Pancreas (tissue), 10 donors: Measurements from ENCODE around the gene BACE2. TPM values are rescaled to one million over a fixed set of nuclear protein-coding genes. Genes with fewer than 3 reads are reported as not detected.
A peak's percentile ranks its signal among the peaks of the same experiment; 100 is the strongest.

ENCODE experiments used
- ATAC-seq, 4 donors: fragments of 200-7000 bp; cut with Tn5 transposase; one replicate each; pipeline versions ENCODE4 v1.8.0 to v1.9.1; 2020; ENCODE audit warnings: mild to moderate bottlenecking in 4 of 4, moderate library complexity in 4 of 4
- DNase-seq, 6 donors: peaks; one replicate each; pipeline ENCODE4 v3.0.0-alpha.2; 2020
- FAIRE-seq: peaks from 2 replicates; lab custom pipeline; 2012; peaks lifted over from hg19 to GRCh38; lab: Jason Lieb, UNC
- H3K27ac ChIP-seq, 4 donors: fragments of 200-600 bp; sonication (generic); 1 replicate in 3 of 4; 2 replicates in 1 of 4; pipeline versions ENCODE4 v1.5.0 to v1.8.0; 2020
- H3K27me3 ChIP-seq, 4 donors: fragments of 200-600 bp; one replicate each; pipeline ENCODE4 v1.8.0; 2021
- H3K36me3 ChIP-seq, 3 donors: fragments of 200-600 bp; sonication (generic) in 1 of 3; one replicate each; pipeline versions ENCODE4 v1.5.0 to v1.8.0; 2020 to 2021
- H3K4me1 ChIP-seq, 3 donors: fragments of 200-600 bp; one replicate each; pipeline ENCODE4 v1.8.0; 2021
- H3K4me3 ChIP-seq, 4 donors: fragments of 200-600 bp; sonication (generic) in 2 of 4; one replicate each; pipeline versions ENCODE4 v1.5.0 to v1.8.0; 2020 to 2021
- H3K9me3 ChIP-seq, 4 donors: fragments of 200-600 bp; one replicate each; pipeline ENCODE4 v1.8.0; 2021
- WGBS, 2 donors: extraction: QIAGEN DNeasy Blood & Tissue Kit; methylation state at CpG; one replicate each; pipeline ENCODE4 v1.1.7; 2013; 5-methylcytosine and 5-hydroxymethylcytosine counted together
- intact Hi-C, 3 donors: fragments of 100-400 bp; cut with DNase I; formaldehyde crosslinking; loops; one replicate each; pipeline versions ENCODE4 v1.11.1 to v1.14.2; 2022
- polyA plus RNA-seq, 2 donors: library from polyadenylated mRNA; stranded (reverse); fragments of 200-250 nt; gene quantifications; one replicate each; pipeline ENCODE4 v1.2.3, GENCODE V29; 2013
- total RNA-seq, 6 donors: library from RNA; stranded (reverse); fragmentation: NEBNext Ultra II Directional in 4 of 6; extraction: Animal tissue kit (Norgen Biotek cat#: 25700) in 4 of 6; gene quantifications; one replicate each; pipeline versions ENCODE4 v1.2.1 to v1.2.4, GENCODE V29; 2021 to 2023
- TF ChIP-seq, protein P1 (sequence below), 4 donors: fragments of 200-600 bp; sonication (generic) in 3 of 4; IDR thresholded peaks; one replicate each; pipeline versions ENCODE4 v1.5.0 to v1.8.0; 2021; ENCODE audit warnings: antibody characterized with exemption in 4 of 4
- donor health status: healthy with polysubstance abuse.
- donor health status: DM: no; HTN: no; CAD: no; lungs with moderate emphysema.
- donor health status: DM: no; HTN: no; CAD: no.
- donor health status: control.
- donor health status: control.
- donor health status: Bipolar disorder and iron deficiency.
- donor health status: DM: yes; HTN: yes; CAD: no.
- donor health status: DM: no; HTN: no; CAD: no.
- donor health status: DM: no; HTN: no; CAD: no.
- donor health status: DM: yes; HTN: yes; CAD: no.

Gene BACE2
- total and polyA plus RNA-seq, 8 donors = 14.4 to 85.6 (median 42.9) TPM

DNA sequence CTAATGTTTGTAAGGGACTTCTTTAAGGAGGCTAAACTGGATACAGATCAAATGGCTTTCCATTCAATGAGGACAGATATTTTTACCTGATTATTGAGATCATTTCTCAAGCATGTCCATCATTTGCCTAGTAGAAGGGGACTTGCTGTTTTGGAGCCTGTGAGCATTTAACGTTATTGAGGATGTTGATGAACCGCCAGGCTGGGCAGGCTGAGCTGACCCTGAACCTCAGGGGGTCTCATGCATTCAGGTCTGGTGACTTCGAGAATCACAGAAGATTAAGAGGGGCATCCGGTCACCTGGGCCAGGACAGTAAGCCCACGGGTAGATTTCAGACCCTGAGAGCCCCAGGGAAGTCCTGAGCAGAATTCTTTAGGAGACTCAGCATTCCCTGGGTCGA is 63.1 kb downstream of the BACE2 start:
- H3K27me3 ChIP-seq = no peaks in the 10 kb centered on the region
- no peak for ATAC-seq
- TF ChIP-seq, protein P1, sequence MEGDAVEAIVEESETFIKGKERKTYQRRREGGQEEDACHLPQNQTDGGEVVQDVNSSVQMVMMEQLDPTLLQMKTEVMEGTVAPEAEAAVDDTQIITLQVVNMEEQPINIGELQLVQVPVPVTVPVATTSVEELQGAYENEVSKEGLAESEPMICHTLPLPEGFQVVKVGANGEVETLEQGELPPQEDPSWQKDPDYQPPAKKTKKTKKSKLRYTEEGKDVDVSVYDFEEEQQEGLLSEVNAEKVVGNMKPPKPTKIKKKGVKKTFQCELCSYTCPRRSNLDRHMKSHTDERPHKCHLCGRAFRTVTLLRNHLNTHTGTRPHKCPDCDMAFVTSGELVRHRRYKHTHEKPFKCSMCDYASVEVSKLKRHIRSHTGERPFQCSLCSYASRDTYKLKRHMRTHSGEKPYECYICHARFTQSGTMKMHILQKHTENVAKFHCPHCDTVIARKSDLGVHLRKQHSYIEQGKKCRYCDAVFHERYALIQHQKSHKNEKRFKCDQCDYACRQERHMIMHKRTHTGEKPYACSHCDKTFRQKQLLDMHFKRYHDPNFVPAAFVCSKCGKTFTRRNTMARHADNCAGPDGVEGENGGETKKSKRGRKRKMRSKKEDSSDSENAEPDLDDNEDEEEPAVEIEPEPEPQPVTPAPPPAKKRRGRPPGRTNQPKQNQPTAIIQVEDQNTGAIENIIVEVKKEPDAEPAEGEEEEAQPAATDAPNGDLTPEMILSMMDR (IDR thresholded peaks at IDR 0.05) = no peak
- peaks cover 0 to 8% (median 0%) of the 10 kb centered on the region in 3 donors for H3K4me1 ChIP-seq
- 86 to 87% methylated on average over 6 of the region's 6 CpGs for WGBS, 2 donors
- no peak overlapping the region for H3K4me3 ChIP-seq
- FAIRE-seq = no peak
- H3K9me3 ChIP-seq = no peaks in the 10 kb centered on the region
- no peaks in the 10 kb centered on the region for H3K36me3 ChIP-seq
- H3K27ac ChIP-seq = no peak overlapping the region
- intact Hi-C loops = no loop called here
- DNase-seq = no peak

DNA sequence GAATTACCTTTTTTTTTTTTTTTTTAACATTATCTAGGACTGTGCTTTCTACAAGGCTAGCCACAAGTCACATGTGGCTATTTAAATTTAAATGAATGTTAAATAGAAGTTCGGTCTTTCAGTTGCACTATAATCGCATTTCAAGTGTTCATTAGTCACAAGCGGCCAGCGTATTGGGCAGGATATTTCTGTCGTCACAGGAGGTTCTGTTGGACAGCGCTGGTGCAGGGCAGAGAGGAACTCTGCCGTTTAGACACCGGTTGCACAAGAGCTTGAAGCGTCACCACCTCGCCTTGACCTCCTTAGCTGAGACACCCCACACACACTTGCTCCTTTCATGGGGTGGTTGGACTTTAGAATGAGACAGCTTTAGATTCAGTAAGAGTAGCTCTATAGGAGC is 64.1 kb downstream of the BACE2 start:
- no peak for DNase-seq
- Histone ChIP-seq H3K27me3 (no peaks in the 10 kb centered on the region), H3K36me3 (no peaks in the 10 kb centered on the region), H3K4me1 (peaks cover 0 to 8% (median 0%) of the 10 kb centered on the region in 3 donors), H3K9me3 (no peaks in the 10 kb centered on the region), H3K27ac (no peak overlapping the region), H3K4me3 (no peak overlapping the region)
- no peak for FAIRE-seq
- TF ChIP-seq, protein P1 (IDR thresholded peaks at IDR 0.05) = no peak
- intact Hi-C loops = no loop called here
- WGBS, 2 donors = 95 to 97% methylated on average over 10 of the region's 10 CpGs
- no peak for ATAC-seq

DNA sequence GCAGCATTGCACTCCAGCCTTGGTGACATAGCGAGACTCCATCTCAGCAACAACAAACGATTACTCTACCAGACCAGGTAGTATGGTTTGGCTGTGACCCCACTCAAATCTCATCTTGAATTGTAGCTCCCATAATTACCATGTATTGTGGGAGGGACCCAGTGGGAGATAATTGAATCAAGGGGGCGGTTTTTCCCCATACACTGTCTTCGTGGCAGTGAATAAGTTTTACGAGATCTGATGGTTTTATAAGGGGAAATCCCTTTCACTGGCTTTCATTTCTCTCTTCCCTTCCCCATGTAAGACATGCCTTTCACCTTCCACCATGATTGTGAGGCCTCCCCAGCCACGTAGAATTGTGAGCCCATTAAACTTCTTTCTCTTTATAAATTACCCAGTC is 66.0 kb downstream of the BACE2 start:
- no peak for ATAC-seq

DNA sequence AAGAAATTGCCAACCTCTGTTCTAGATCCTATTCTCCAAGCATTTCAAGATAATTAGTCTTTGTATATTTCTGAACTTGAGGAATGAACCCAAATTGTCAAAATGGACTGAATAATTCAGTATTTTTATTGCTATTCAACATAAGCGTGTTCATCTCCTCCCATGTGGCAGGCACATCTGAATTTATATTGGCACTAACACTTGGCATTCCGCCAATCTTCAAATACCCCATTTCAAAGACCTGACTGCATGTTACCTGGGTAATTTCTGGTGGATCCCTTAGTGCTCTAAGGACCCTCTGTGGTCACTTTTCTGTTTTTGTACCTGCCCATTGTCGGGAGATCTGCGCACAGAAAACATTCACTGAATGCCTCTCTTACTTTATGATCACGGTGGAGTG is 66.6 kb downstream of the BACE2 start:
- no peaks in the 10 kb centered on the region for H3K9me3 ChIP-seq
- FAIRE-seq (no peak), DNase-seq (no peak), ATAC-seq (no peak)
- TF ChIP-seq, protein P1 (IDR thresholded peaks at IDR 0.05) = no peak
- peaks cover 0 to 8% (median 0%) of the 10 kb centered on the region in 3 donors for H3K4me1 ChIP-seq
- 75 to 79% methylated on average over 5 of the region's 5 CpGs for WGBS, 2 donors
- peaks cover 0 to 3% (median 0%) of the 10 kb centered on the region in 3 donors for H3K36me3 ChIP-seq
- H3K27me3 ChIP-seq = no peaks in the 10 kb centered on the region
- no peak overlapping the region for H3K27ac ChIP-seq
- no peak overlapping the region for H3K4me3 ChIP-seq
- intact Hi-C loops = no loop called here

More for the DNA sequence above, 66.0 kb downstream of the BACE2 start:
- DNase-seq = no peak
- Histone ChIP-seq H3K27me3 (no peaks in the 10 kb centered on the region), H3K27ac (no peak overlapping the region), H3K4me3 (no peak overlapping the region), H3K4me1 (peaks cover 0 to 8% (median 0%) of the 10 kb centered on the region in 3 donors), H3K36me3 (peaks cover 0 to 3% (median 0%) of the 10 kb centered on the region in 3 donors), H3K9me3 (no peaks in the 10 kb centered on the region)
- intact Hi-C loops = no loop called here
- WGBS, 2 donors = 88 to 92% methylated on average over 6 of the region's 6 CpGs
- TF ChIP-seq, protein P1 (IDR thresholded peaks at IDR 0.05) = no peak
- FAIRE-seq = no peak

DNA sequence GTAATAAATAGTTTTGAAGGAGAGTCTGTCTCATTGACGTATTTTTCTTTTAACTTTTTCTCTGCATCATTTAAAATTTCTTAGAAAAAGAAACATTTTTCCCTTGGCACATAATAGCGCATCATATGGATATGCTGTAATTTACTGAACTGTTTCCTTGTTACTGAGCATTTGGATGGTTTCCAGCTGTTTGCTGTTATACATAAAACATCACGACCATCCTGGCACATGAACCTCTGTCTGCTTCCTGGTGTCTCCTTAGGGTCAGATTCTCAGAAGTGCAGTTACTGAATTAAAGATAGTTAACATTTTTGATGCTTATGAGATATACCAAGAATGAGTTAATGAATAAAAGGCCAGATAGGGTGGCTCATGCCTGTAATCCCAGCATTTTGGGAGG is 67.2 kb downstream of the BACE2 start:
- DNase-seq (no peak), ATAC-seq (peak in 1 of 4 donors; percentile 48), FAIRE-seq (no peak)
- H3K27ac ChIP-seq = no peak overlapping the region
- peaks cover 0 to 3% (median 0%) of the 10 kb centered on the region in 3 donors for H3K36me3 ChIP-seq
- H3K27me3 ChIP-seq = no peaks in the 10 kb centered on the region
- no peak overlapping the region for H3K4me3 ChIP-seq
- no peaks in the 10 kb centered on the region for H3K9me3 ChIP-seq
- peaks cover 0 to 8% (median 0%) of the 10 kb centered on the region in 3 donors for H3K4me1 ChIP-seq
- TF ChIP-seq, protein P1 (IDR thresholded peaks at IDR 0.05) = no peak
- WGBS, 2 donors = 69% methylated on average over 3 of the region's 3 CpGs
- intact Hi-C loops = no loop called here
